Dermis blood vessel endothelial cell (primary cell): ENCODE measurements around the gene WAC. TPM values are rescaled to one million over a fixed set of nuclear protein-coding genes. Genes with fewer than 3 reads are reported as not detected.

Experiments
- DNase-seq: peaks from one replicate; pipeline ENCODE4 v3.0.0; 2010
- total RNA-seq: library from RNA; depleted of rRNA; stranded (reverse); fragments of >200 nt; gene quantifications from 2 replicates; pipeline ENCODE4 v1.2.3, GENCODE V29; 2014

Gene WAC
- total RNA-seq, 1 donor from 2014 or later = 51.6 TPM

GRCh38 chr10:28668363-28669226 is 135.7 kb downstream of the WAC start:
- DNase-seq = peak; percentile 26

- DNase-seq = no peak
Observed at GRCh38 chr10:28669227-28670173, 136.6 kb downstream of the WAC start.

Other genes starting within 250 kb of the WAC start
- 6.8 and 16.3 TPM in 2 replicates for gene MPP7, start 230.1 kb upstream of the WAC start, total RNA-seq
- 2.4 and 3.8 TPM in 2 replicates for gene BAMBI, start 144.4 kb downstream of the WAC start, total RNA-seq